Measurements from ENCODE around the gene MAST4.

MAST4 gene

GRCh38 chr5:66595756-66596635 lies at the start of gene MAST4:
Gene MAST4 (plus strand): TSS chr5:66596393. CDS start chr5:66596656, 263 bp downstream.
- DNase-seq (ENCODE audit: low spot score) (peak; percentile 94), FAIRE-seq (peak; percentile 97)

DNA sequence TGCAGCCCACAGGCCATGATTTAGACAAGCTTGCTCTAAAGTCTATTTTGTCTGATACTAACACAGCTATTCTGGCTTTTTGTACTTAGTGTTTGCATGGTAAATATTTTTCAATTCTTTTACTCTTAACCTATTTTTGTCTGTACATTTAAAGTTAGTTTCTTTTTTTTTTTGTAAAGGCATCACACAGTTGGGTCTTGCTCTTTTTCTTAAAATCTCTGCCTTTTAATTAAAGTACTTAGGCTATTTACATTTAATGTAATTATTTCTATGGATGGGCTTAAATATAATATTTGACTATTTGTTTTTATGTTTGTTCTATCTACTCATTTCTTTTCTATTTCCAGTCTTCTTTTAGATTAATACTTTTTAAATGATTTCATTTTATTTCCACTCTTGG lies 49.7 kb upstream of the MAST4 start:
- FAIRE-seq: no peak
- no peak for DNase-seq (ENCODE audit: low spot score)

DNA sequence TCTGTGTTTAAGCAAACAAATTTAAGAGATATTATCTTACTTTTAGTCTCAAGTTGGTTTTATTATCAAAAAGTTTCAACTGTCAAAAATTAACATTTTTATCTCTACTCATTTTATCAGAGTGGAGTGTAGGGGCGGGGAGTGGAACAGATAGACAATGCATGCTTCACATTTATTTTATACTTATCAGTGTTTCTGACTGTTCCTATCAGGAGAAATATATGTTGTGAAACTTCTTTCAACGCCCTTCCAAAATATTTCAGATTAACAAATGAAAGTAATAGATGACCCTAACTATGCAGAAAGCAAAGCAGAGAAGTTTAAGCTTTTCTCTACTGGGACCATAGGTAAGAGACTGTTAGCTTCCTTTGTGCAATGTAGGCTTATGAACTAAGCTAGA lies 44.9 kb upstream of the MAST4 start:
- no peak for FAIRE-seq

GRCh38 chr5:66551945-66552344 lies 44.2 kb upstream of the MAST4 start:
- FAIRE-seq: no peak

More for the DNA sequence above, 44.9 kb upstream of the MAST4 start:
- no peak for DNase-seq (ENCODE audit: low spot score)

DNA sequence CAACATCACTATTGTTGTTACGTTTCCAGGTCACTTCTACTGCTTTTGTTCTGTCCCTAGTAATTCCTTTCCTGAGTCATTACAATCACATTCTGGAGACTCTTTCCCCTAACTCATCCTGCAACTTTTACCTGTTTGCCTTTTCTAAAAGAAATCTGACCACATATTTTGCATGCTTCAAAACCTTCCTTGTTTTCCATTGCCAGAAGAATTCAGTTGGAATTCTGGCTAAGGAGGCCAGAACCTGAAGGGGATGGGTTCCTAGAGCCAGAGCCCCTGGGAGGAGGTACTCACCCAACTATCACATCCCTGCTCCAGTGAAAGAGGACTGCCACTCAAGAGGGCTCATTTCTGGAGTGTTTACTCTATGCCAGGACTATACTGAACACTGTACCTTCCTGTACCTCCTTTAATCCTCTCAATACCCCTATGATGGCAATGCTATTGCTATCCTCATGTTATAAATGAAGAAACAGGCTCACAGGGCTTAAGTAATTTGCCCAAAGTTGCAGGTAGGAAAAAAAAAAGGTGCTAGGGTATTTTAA lies 42.8 kb upstream of the MAST4 start:
- DNase-seq (ENCODE audit: low spot score) (no peak), FAIRE-seq (no peak)

More at GRCh38 chr5:66551945-66552344, 44.2 kb upstream of the MAST4 start:
- DNase-seq (ENCODE audit: low spot score): no peak

DNA sequence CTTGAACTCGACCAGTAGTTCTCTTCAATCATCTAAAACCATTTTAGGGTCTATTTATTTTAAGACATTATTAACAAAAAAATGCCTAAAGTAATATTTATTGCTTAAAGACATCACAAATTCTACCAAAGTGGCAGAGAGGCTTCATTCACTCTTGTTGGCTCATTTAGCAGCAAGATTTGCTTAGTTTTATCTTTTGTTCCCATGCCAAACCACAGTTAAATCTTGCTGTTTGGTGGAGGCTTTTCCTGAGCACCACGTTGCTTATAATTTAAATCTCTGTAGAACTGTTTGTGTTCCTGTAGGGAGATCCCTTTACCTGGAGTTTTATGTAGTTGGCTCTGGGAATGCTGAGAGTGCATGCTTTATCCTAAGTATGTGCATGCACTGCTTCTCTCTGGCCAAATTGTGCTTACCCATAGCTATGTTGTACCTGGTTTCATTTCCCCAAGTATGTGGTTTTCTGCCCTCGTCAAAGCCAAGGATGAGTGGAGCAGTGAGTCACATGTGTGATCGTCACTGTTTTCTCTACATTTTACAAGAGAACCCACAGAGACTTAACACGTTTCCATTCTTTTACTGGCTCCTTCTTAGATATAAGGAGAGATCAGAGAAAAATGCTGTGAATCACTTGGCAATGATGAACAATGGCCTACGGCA lies 42.1 kb upstream of the MAST4 start:
- FAIRE-seq: peak; percentile 72
- DNase-seq (ENCODE audit: low spot score): peak; percentile 78

DNA sequence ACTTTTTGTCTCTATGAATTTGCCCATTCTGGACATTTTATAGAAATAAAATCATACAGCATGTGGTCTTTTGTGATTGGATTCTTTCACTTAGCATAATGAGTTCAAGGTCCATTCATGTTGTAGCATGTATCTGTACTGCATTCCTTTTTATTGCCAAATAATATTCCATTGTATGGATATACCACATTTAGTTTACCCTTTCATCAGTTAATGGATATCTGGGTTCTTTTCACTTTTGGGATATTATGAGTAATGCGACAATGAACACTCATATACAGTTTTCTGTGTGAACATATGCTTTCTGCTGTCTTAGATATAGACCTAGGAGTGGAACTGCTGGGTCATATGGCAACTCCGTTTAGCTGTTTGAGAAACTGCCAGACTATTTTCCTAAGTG lies 41.3 kb upstream of the MAST4 start:
- FAIRE-seq: no peak
- no peak for DNase-seq (ENCODE audit: low spot score)

DNA sequence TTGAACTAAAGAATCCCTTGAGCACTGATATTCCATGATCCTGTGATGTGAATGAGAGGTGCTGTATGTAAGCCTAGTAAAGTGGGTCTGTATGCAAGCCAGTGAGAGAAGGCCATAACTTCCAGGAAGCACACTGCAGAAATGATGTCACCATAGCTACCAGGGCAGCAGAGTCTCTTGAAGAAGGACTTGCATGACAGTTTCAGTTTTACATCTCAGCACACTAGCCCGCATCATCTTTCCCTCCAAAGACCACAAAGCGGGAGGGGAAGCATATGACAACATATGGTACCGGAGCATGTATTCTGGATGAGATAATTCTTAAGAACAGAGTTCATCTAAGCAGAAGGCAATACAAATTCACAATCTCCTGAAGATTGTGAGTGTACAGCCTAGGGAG lies 37.6 kb upstream of the MAST4 start:
- no peak for DNase-seq (ENCODE audit: low spot score)
- no peak for FAIRE-seq

- FAIRE-seq: no peak
- DNase-seq (ENCODE audit: low spot score): no peak
Measured at GRCh38 chr5:66560371-66560770, 35.8 kb upstream of the MAST4 start.

DNA sequence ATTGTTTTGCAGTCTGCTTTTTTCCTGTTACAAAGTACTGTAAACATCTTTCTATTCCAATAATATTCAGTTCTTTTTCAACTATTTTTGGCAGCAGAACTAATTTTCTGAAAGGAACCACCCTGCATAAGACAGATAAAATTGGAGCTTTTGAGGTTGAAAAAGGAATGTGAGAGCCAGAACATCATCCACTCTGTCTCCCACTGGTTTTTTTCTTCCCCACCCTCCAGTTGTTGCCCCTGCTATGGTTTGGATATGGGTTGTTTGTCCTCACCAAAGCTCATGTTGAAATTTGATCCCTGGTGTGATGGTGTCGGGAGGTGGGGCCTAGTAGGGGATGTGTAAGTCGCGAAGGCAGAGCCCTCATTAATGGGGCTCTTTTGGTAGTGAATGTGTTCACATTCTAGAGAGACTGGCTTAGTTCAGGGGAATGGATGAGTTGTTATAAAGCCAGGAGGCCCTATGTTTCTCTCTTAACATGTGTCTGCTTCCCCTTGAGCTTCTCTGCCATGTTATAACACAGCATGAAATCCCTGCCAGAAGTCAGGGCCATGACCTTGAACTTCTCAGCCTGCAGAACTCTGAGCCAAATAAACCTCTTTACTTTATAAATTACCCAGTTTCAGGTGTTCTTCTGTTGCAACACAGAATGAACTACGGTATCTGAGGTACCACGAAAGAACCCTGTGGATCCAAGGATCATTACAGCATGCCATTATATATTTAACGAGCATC lies 34.8 kb upstream of the MAST4 start:
- no peak for DNase-seq (ENCODE audit: low spot score)
- no peak for FAIRE-seq

DNA sequence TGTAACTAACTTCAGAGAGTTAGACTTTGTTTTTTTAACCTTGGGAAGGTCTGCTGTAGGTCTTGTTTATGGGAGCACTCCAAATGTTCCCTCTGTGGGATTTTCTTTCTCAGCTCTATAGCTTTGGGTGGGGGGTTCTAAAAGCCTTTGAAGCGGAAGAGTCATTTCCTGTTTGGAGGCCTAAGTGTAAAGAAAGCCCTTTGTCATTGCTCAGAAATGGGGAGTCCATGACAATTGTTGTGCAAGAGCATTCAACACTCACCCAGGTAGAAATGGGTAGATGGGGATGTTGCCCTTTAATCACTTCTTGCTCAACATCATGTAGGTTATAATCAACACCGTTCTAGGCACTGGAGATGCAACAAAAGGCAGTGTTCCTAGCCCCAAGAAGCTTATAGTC lies 30.3 kb upstream of the MAST4 start:
- no peak for FAIRE-seq
- DNase-seq (ENCODE audit: low spot score): no peak

DNA sequence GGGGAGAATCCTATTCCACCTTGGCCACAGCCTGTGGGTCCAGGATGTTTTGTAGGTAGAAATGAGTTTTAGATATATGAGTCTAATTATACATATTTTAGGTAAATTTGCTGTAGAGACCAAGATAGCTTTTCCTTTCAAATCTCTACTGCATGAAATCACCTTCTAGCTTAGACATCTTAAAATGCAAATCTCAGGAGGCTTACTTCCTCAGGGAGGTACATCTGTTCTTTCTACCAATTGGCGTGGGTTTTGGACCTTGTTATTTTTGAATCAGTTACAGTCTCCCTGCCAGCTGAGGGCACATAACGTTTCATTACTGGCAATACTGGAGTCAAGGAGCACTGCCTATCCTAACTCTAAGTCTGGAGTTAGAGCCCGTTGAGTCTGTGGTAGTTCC lies 28.7 kb upstream of the MAST4 start:
- no peak for DNase-seq (ENCODE audit: low spot score)
- no peak for FAIRE-seq

DNA sequence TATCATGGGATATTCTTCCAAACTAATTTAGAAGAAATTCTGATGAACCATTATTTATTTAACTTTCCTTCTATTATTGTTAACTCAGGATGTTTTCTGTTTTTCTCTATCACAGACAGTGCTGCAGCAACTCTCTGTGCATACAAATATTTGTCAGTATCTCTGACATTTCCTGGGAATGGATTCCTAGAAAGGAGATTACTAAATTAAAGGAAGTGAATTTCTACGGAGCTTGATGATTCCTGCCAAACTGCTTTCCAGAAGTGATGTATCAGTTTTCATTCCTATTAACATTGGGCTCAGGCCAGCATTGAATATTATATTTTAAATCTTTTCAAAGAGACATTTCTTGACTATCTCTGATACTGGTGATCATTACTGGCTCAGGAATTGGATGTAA lies 26.0 kb upstream of the MAST4 start:
- no peak for DNase-seq (ENCODE audit: low spot score)

DNA sequence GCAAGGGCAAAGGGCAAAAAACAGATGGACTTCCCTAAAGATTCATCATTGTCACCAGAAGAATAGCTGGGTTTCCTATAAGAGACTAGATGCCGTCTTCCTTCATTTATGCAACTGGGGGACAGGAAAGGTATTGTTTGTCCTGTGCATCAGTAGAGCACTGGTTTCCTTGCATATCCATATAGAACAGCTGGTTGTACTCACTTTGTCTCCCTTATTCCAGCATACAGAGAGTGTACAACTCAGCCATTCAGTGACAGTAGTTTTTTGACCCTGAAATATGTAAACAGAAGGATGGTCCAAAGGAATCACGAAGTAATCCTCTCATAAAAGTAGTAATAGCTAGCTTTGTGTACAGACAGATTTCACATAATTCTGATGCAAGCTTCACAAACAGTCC lies 22.5 kb upstream of the MAST4 start:
- FAIRE-seq (no peak), DNase-seq (ENCODE audit: low spot score) (no peak)

More for the DNA sequence above, 26.0 kb upstream of the MAST4 start:
- no peak for FAIRE-seq

DNA sequence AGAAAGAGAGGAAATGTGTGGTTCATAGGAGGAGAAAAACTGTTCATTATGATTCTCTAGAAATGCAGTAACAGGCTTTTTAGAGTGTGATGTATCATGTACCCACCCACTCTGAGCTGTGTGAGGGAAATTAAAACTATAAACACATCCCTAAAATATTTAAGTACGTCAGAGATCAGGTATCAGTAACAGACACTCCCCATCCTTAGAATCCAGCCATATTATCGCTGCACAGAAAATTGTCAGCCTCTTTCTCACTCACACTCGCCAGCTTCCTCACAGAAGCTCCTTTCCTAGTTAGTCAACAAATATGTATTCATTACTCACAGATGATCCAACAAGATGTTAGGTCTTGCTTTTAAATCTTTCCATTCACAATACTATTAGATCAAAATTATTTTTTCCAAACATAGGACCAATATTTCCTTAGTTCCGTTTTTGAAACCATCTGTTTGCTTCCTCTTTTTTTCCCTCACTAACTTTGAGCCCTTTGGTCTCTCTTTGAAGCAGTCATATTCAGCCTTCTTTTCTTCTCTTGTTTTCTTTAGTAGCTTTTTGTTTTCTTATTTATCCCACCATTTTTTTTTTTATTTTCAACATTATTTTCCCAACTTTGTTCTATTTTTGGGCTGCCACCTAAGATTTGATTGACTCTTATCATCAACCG lies 13.6 kb upstream of the MAST4 start:
- FAIRE-seq (no peak), DNase-seq (ENCODE audit: low spot score) (no peak)

- DNase-seq (ENCODE audit: low spot score): no peak
- no peak for FAIRE-seq
Measured at GRCh38 chr5:66585291-66585690, 10.9 kb upstream of the MAST4 start.

DNA sequence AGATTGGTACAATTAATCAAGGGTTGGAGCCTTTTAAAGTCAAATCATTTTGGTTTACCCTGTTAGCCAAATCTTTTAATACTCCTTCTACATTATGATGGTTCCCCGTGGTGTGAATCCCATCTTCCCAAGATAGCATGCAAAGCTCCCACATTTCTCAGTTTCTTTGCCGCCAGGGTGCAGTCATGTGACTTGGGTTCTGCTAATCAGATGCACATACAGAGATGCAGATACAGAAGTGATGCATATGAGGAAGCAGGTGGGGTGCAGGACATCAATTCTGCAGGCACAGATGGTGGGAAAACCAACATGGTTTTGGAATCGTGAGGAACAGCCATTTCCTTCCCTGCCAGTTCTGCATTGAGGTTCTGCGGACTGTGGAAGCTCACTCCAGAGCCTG lies 8.4 kb upstream of the MAST4 start:
- FAIRE-seq (no peak), DNase-seq (ENCODE audit: low spot score) (no peak)

- no peak for FAIRE-seq
Measured at GRCh38 chr5:66596636-66597182, 516 bp downstream of the MAST4 start.

DNA sequence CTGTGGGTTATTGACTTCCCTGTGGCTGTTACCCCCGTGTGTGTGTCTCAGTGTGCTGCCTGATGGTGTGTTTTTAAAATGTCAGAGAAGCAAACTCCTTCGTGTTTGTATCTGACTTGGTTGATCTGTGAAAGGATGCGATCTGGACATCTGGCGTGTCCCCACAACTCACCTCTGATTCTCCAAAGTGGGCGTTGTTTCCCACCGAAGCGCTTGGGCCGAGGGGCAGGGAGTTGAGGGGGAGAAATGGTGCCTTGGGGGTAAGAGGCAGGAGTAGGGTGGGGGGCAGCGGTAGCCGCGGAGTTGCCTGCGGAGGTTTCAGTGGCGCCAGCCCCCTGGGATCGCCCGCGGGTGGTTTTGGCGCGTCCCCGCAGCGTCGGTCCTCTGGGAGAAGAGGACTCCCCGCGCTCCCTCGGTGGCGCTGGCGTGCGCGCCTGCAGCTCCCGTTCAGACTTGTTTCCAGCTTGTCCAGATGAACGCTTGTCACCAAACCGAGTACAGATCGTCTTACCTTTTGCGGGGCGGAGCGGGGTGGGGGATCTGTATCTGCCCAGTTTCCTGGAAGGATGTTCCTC lies 1.1 kb downstream of the MAST4 start:
- DNase-seq (ENCODE audit: low spot score) (peak; percentile 58), FAIRE-seq (no peak)

More at GRCh38 chr5:66596636-66597182, 516 bp downstream of the MAST4 start:
- peak; percentile 40 for DNase-seq (ENCODE audit: low spot score)

DNA sequence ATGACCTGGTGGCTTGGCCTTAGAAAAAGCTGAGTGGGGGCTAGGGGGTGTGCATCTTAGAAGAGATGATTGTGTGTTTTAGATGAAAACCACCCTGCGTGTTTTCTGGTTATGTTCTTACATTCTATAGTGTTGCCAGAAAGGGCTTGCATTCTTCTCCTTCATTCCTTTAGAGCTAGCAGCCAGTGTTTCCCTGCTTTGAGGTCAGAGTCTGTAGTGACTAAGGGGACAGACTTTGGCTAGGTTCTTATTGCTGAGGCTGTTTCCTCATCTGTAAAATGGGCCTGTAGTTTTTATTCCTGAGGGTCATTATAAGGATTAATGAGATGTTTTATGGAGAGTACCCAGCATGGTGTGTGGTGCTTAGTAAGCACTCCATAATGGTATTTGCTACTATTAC lies 6.4 kb downstream of the MAST4 start:
- DNase-seq (ENCODE audit: low spot score): no peak
- no peak for FAIRE-seq
